Memory B cell (primary cell): ENCODE measurements around the gene TAF4B.
A peak's percentile ranks its signal among the peaks of the same experiment; 100 is the strongest.

Experiments
- ATAC-seq: fragments of 150-1000 bp; cut with Tn5 transposase; 2 replicates; pipeline ENCODE4 v1.10.0; 2021; ENCODE audit warnings: low read depth, mild to moderate bottlenecking, moderate library complexity
- DNase-seq, 2 donors: peaks; one replicate each; pipeline ENCODE4 v3.0.0; 2022; ENCODE audit warnings: low spot score in 2 of 2
- H3K27ac Mint-ChIP-seq: one replicate; pipeline ENCODE4 v1.8.0; 2022; ENCODE audit warnings: mild to moderate bottlenecking, moderate library complexity, mixed read lengths
- H3K27me3 Mint-ChIP-seq: one replicate; pipeline ENCODE4 v1.8.0; 2022; ENCODE audit warnings: mixed read lengths
- H3K36me3 Mint-ChIP-seq: one replicate; pipeline ENCODE4 v1.8.0; 2022; ENCODE audit warnings: mild to moderate bottlenecking, mixed read lengths
- H3K4me1 Mint-ChIP-seq: one replicate; pipeline ENCODE4 v1.8.0; 2022; ENCODE audit warnings: mixed read lengths
- H3K4me3 Mint-ChIP-seq: one replicate; pipeline ENCODE4 v1.8.0; 2022; ENCODE audit warnings: mild to moderate bottlenecking, moderate library complexity, mixed read lengths
- H3K9me3 Mint-ChIP-seq: one replicate; pipeline ENCODE4 v1.8.0; 2022; ENCODE audit warnings: mixed read lengths

TAF4B gene

GRCh38 chr18:26394047-26394654 is 167.9 kb downstream of the TAF4B start:
- H3K4me3 Mint-ChIP-seq, result no peak overlapping the region
- H3K27me3 Mint-ChIP-seq, result no peaks in the 10 kb centered on the region
- no peak for ATAC-seq
- H3K4me1 Mint-ChIP-seq, result peaks cover 2% of the 10 kb centered on the region
- H3K36me3 Mint-ChIP-seq, result peaks cover 16% of the 10 kb centered on the region
- no peak overlapping the region for H3K27ac Mint-ChIP-seq
- no peaks in the 10 kb centered on the region for H3K9me3 Mint-ChIP-seq
- DNase-seq, result no peak

GRCh38 chr18:26397019-26397418 is 170.8 kb downstream of the TAF4B start:
- H3K4me3 Mint-ChIP-seq, result no peak overlapping the region
- peaks cover 2% of the 10 kb centered on the region for H3K4me1 Mint-ChIP-seq
- ATAC-seq, result no peak
- DNase-seq, result no peak
- no peaks in the 10 kb centered on the region for H3K27me3 Mint-ChIP-seq
- no peak overlapping the region for H3K27ac Mint-ChIP-seq
- peaks cover 3% of the 10 kb centered on the region for H3K36me3 Mint-ChIP-seq
- H3K9me3 Mint-ChIP-seq, result no peaks in the 10 kb centered on the region

GRCh38 chr18:26403491-26403890 is 177.2 kb downstream of the TAF4B start:
- no peaks in the 10 kb centered on the region for H3K27me3 Mint-ChIP-seq
- H3K36me3 Mint-ChIP-seq, result peaks cover 2% of the 10 kb centered on the region
- DNase-seq (no peak), ATAC-seq (no peak)
- H3K4me1 Mint-ChIP-seq, result peaks cover 6% of the 10 kb centered on the region
- no peak overlapping the region for H3K4me3 Mint-ChIP-seq
- no peak overlapping the region for H3K27ac Mint-ChIP-seq
- H3K9me3 Mint-ChIP-seq, result no peaks in the 10 kb centered on the region

- no peak overlapping the region for H3K4me3 Mint-ChIP-seq
- peaks cover 2% of the 10 kb centered on the region for H3K36me3 Mint-ChIP-seq
- H3K9me3 Mint-ChIP-seq, result no peaks in the 10 kb centered on the region
- peaks cover 14% of the 10 kb centered on the region for H3K4me1 Mint-ChIP-seq
- no peak overlapping the region for H3K27ac Mint-ChIP-seq
- H3K27me3 Mint-ChIP-seq, result no peaks in the 10 kb centered on the region
- no peak for ATAC-seq
- DNase-seq, result no peak
These were observed 179.1 kb downstream of the TAF4B start for GRCh38 chr18:26405190-26405801.

DNA sequence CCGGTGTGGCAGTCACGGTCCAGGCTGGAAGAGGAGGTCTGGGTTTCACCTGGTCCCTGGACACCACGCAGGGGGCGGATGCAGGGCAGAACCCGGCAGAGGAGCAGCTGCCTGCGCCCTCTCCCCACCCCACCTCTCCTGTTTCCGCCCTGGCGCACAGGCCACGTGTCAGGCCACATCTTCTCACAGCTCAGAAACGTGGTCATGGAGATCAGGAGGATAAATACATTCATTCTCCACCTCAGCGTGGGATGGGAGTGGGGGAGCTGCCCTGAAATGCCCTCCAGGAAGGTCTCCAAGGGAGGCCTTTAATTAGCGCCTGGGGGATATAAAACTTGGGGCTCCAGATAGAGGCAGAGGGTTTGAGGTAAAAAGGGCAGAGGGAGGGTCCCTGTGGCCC is 180.1 kb downstream of the TAF4B start:
- DNase-seq (no peak), ATAC-seq (no peak)
- Mint-ChIP-seq H3K9me3 (no peaks in the 10 kb centered on the region), H3K27ac (no peak overlapping the region), H3K4me3 (no peak overlapping the region), H3K27me3 (no peaks in the 10 kb centered on the region), H3K36me3 (peaks cover 2% of the 10 kb centered on the region), H3K4me1 (peaks cover 14% of the 10 kb centered on the region)

DNA sequence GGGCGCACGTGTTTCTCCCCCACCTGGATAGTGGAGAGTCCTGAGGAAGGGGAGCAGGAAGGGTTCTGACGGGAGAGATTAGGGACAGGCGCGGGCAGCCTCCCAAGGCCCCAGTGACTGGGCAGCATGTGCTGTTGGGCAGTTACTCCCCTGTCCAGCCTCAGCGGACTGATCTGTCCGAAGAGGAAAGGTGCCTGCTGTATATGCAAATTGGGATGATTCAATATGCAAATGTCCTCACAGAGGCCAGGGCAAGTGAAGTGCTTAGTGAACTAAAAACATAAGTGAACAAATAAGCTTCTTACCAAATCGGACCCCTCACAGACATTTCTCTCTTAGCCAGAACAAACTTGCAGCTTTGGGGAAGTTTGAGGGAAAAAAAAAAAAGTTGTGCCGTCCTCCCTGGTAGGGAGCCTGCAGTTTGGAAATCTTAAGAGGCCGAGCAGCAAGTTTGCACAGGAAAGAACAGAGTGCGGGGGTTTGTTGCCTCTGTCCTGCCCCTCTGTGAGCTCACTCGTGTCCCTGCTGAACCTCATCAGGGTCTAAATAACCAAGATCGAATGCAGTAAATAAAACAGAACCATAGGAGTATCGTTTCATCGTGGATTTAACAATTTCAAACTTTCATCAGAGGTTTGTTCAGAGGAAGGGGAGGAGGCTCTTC is 180.7 kb downstream of the TAF4B start:
- Mint-ChIP-seq H3K27ac (peak overlapping the region; percentile 50), H3K9me3 (no peaks in the 10 kb centered on the region), H3K4me3 (no peak overlapping the region), H3K27me3 (no peaks in the 10 kb centered on the region), H3K4me1 (peaks cover 14% of the 10 kb centered on the region), H3K36me3 (peaks cover 2% of the 10 kb centered on the region)
- no peak for DNase-seq
- ATAC-seq, result no peak

GRCh38 chr18:26407736-26408601 is 181.7 kb downstream of the TAF4B start:
- ATAC-seq (no peak), DNase-seq (no peak)
- peaks cover 14% of the 10 kb centered on the region for H3K4me1 Mint-ChIP-seq
- H3K27ac Mint-ChIP-seq, result no peak overlapping the region
- peaks cover under 1% of the 10 kb centered on the region for H3K9me3 Mint-ChIP-seq
- H3K36me3 Mint-ChIP-seq, result no peaks in the 10 kb centered on the region
- no peaks in the 10 kb centered on the region for H3K27me3 Mint-ChIP-seq
- H3K4me3 Mint-ChIP-seq, result no peak overlapping the region

GRCh38 chr18:26409091-26409490 is 182.8 kb downstream of the TAF4B start:
- peaks cover 3% of the 10 kb centered on the region for H3K9me3 Mint-ChIP-seq
- DNase-seq (no peak), ATAC-seq (no peak)
- peaks cover 14% of the 10 kb centered on the region for H3K4me1 Mint-ChIP-seq
- no peak overlapping the region for H3K4me3 Mint-ChIP-seq
- H3K27ac Mint-ChIP-seq, result no peak overlapping the region
- H3K27me3 Mint-ChIP-seq, result no peaks in the 10 kb centered on the region
- H3K36me3 Mint-ChIP-seq, result no peaks in the 10 kb centered on the region

DNA sequence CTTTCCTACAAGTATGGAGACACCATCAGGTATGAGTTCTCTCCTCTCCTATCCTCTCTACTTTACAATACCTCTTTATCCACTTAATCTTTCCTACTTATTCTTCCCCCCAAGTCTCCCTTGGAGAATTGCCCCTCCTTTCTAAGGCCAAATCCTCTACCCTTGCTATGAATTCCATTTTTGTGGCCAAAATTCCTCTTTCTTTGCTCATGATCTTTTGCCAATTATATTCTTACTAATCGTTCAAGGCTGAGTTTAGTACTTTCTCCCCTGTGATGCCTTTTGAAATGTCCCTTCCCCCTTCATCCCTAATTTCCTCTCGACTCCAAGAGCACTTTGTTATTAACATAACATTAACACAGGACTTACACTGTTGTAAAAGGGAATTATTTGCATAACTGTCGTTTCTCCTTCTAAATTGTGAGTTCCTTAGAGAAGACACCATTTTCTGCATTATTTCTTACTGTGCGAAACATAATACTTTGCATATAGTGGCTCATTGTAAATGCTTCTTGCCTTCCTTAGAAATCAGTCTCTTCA is 188.7 kb downstream of the TAF4B start:
- peaks cover 3% of the 10 kb centered on the region for H3K9me3 Mint-ChIP-seq
- H3K27me3 Mint-ChIP-seq, result no peaks in the 10 kb centered on the region
- peaks cover under 1% of the 10 kb centered on the region for H3K4me1 Mint-ChIP-seq
- H3K36me3 Mint-ChIP-seq, result no peaks in the 10 kb centered on the region
- H3K4me3 Mint-ChIP-seq, result no peak overlapping the region
- ATAC-seq (no peak), DNase-seq (no peak)
- no peak overlapping the region for H3K27ac Mint-ChIP-seq

DNA sequence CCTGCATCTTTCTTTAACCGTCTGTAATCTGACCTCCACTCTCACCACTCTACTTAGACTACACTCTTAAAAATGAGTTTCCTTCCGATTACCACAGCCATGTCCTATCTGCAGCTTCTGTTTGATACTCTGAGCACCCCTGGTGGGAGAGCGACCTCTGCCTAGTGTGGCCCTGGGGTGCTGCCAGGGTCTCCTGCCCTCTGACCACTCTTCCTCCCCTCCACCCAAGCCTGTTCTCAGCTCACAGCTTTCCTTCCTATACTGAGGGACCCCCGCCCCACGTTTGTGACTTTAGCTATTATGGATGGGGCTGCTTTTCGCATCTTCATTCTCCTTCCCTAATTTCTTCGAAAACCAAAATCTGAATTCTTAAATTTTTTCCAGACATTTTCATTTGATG is 189.4 kb downstream of the TAF4B start:
- DNase-seq, result no peak
- Mint-ChIP-seq H3K4me1 (no peaks in the 10 kb centered on the region), H3K27me3 (no peaks in the 10 kb centered on the region), H3K36me3 (no peaks in the 10 kb centered on the region), H3K27ac (no peak overlapping the region), H3K4me3 (no peak overlapping the region), H3K9me3 (peaks cover 3% of the 10 kb centered on the region)
- no peak for ATAC-seq

DNA sequence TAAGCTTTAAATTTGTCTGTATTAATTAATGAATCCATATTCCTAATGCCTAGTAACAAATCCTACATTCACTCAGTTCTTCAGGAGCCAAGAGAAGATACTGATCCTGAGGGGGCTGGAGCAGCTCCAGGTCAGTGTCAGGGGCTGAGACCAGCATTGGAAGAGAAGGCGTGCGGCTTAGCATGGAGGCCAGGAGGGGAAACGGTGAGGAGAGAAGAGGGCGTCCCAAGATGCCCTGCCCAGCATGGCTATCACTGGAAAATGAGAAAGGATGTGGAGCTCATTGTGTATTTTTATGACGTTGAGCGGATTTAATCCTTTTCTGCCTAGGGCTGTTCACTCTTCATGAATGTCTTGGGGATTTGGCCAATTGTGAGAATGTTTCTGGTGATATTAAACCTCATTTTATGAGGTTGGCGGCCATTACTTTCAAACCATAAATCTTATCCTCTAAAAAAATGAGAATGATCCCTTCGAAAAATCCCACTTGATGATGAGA is 190.5 kb downstream of the TAF4B start:
- H3K9me3 Mint-ChIP-seq, result peaks cover 3% of the 10 kb centered on the region
- no peaks in the 10 kb centered on the region for H3K27me3 Mint-ChIP-seq
- no peaks in the 10 kb centered on the region for H3K4me1 Mint-ChIP-seq
- ATAC-seq, result no peak
- DNase-seq, result no peak
- H3K4me3 Mint-ChIP-seq, result no peak overlapping the region
- H3K36me3 Mint-ChIP-seq, result no peaks in the 10 kb centered on the region
- no peak overlapping the region for H3K27ac Mint-ChIP-seq

GRCh38 chr18:26417190-26417589 is 190.9 kb downstream of the TAF4B start:
- H3K36me3 Mint-ChIP-seq, result no peaks in the 10 kb centered on the region
- peaks cover 3% of the 10 kb centered on the region for H3K9me3 Mint-ChIP-seq
- DNase-seq (no peak), ATAC-seq (no peak)
- H3K4me3 Mint-ChIP-seq, result no peak overlapping the region
- no peaks in the 10 kb centered on the region for H3K27me3 Mint-ChIP-seq
- H3K27ac Mint-ChIP-seq, result no peak overlapping the region
- H3K4me1 Mint-ChIP-seq, result no peaks in the 10 kb centered on the region

GRCh38 chr18:26418225-26418624 is 192.0 kb downstream of the TAF4B start:
- no peaks in the 10 kb centered on the region for H3K36me3 Mint-ChIP-seq
- ATAC-seq, result no peak
- no peak overlapping the region for H3K27ac Mint-ChIP-seq
- no peaks in the 10 kb centered on the region for H3K27me3 Mint-ChIP-seq
- H3K4me3 Mint-ChIP-seq, result no peak overlapping the region
- H3K9me3 Mint-ChIP-seq, result no peaks in the 10 kb centered on the region
- DNase-seq, result no peak
- H3K4me1 Mint-ChIP-seq, result peaks cover 2% of the 10 kb centered on the region

DNA sequence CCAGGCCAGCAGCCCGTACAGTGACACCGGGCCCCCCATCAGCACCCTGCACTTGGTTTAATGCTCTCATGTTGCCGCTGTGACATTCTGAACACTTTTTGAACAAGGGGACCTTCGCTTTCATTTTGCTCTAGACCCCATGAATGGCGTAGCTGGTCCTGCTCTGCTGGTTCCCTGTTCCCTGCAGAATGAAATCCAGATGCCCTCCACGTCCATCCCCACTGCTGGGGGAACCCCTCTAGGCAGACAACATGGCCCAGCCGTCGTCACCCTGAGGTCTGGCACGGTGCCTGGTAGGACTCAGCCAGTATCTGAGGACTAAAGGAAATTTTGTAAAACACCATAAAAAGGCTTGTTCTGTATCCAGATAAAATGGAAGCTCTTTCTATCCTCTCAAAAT is 193.5 kb downstream of the TAF4B start:
- Mint-ChIP-seq H3K9me3 (no peaks in the 10 kb centered on the region), H3K36me3 (no peaks in the 10 kb centered on the region), H3K4me1 (peaks cover 2% of the 10 kb centered on the region), H3K27ac (no peak overlapping the region), H3K27me3 (no peaks in the 10 kb centered on the region), H3K4me3 (no peak overlapping the region)
- ATAC-seq, result no peak
- no peak for DNase-seq
